GM12878 (cell line): Measurements from ENCODE around the gene METTL9. TPM values are rescaled to one million over a fixed set of nuclear protein-coding genes. Genes with fewer than 3 reads are reported as not detected.

Source experiments
- ASH2L ChIP-seq: fragments of 300-600, 200-600 bp; sonication (generic); IDR thresholded peaks from 2 replicates; pipeline ENCODE4 v1.6.1; 2017; ENCODE audit warnings: low read depth, mild to moderate bottlenecking, borderline replicate concordance
- BMI1 ChIP-seq: fragments of 450-650 bp; IDR thresholded peaks from 2 replicates; pipeline ENCODE4 v1.6.1; 2016; ENCODE audit warnings: mild to moderate bottlenecking, moderate library complexity, borderline replicate concordance
- TAF1 ChIP-seq: IDR thresholded peaks from 2 replicates; pipeline ENCODE4 v1.6.1; 2011; ENCODE audit warnings: mild to moderate bottlenecking, low read depth, low read length, borderline replicate concordance
- TCF7 ChIP-seq: IDR thresholded peaks from 2 replicates; pipeline ENCODE4 v1.6.1; 2014; ENCODE audit warnings: antibody characterized with exemption, borderline replicate concordance
- YY1 ChIP-seq: IDR thresholded peaks from 2 replicates; pipeline ENCODE4 v1.6.1; 2011; ENCODE audit warnings: low read depth, mild to moderate bottlenecking, low read length
- polyA plus RNA-seq, 11 experiments: library from polyadenylated mRNA; depleted of rRNA in 4 of 11; unstranded in 6 of 11; stranded (reverse) in 5 of 11; fragments of >200 nt; fragmentation: Nextera tagmentation in 4 of 11; fragmentation: Illumina TruSeq in 1 of 11; extraction: Ambion mirVana in 4 of 11; extraction: Trizol in 1 of 11; gene quantifications; 1 replicate in 1 of 11; 2 replicates in 10 of 11; pipeline versions ENCODE4 v1.2.1 to v1.2.3, GENCODE V29; 2011 to 2016; ENCODE audit warnings: inconsistent platforms in 2 of 11, missing spikeins in 2 of 11, low read depth in 1 of 11
- total RNA-seq, 4 experiments: library from RNA; depleted of rRNA in 3 of 4; stranded (reverse); fragments of >200 nt in 3 of 4; fragmentation: Illumina TruSeq in 1 of 4; extraction: Trizol in 1 of 4; gene quantifications; 2 replicates each; pipeline versions ENCODE4 v1.2.1 to v1.2.3, GENCODE V29; 2013 to 2021
- TF ChIP-seq, protein P1 (sequence below): fragments of 150-350 bp; IDR thresholded peaks from 2 replicates; pipeline ENCODE4 v1.6.1; 2016; ENCODE audit warnings: low read depth, low read length
- TF ChIP-seq, protein P2 (sequence below): fragments of 450-650 bp; IDR thresholded peaks from 2 replicates; pipeline ENCODE4 v1.6.1; 2018; ENCODE audit warnings: mild to moderate bottlenecking, low read depth, moderate library complexity; ENCODE audit not compliant: partially characterized antibody

The METTL9 gene
- total and polyA plus RNA-seq, 10 of the 15 experiments (the other 5 are each of a cell fraction or from before 2014, with no cell fraction given), result 19.4 to 119 (median 101) TPM

DNA sequence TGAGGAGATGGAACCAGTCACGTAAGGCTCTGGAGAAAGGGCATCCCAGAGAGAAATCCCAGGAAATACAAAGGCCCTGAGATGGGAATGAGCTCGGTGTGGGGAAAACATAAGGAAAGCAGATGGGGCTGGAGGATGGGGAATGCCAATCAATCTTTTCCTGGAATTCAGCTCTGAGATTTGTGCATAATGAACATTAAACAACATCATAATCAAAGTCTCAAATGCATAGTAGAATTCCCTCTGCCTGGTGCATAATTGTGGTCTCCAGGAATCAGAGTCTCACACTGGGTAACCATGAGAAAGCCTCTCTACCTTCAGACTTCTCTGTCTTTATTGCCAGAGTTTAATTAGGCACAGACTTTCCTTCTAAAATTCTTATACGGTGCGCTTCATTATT, 95.2 kb downstream of the METTL9 start (continued):
- TF ChIP-seq, protein P1, sequence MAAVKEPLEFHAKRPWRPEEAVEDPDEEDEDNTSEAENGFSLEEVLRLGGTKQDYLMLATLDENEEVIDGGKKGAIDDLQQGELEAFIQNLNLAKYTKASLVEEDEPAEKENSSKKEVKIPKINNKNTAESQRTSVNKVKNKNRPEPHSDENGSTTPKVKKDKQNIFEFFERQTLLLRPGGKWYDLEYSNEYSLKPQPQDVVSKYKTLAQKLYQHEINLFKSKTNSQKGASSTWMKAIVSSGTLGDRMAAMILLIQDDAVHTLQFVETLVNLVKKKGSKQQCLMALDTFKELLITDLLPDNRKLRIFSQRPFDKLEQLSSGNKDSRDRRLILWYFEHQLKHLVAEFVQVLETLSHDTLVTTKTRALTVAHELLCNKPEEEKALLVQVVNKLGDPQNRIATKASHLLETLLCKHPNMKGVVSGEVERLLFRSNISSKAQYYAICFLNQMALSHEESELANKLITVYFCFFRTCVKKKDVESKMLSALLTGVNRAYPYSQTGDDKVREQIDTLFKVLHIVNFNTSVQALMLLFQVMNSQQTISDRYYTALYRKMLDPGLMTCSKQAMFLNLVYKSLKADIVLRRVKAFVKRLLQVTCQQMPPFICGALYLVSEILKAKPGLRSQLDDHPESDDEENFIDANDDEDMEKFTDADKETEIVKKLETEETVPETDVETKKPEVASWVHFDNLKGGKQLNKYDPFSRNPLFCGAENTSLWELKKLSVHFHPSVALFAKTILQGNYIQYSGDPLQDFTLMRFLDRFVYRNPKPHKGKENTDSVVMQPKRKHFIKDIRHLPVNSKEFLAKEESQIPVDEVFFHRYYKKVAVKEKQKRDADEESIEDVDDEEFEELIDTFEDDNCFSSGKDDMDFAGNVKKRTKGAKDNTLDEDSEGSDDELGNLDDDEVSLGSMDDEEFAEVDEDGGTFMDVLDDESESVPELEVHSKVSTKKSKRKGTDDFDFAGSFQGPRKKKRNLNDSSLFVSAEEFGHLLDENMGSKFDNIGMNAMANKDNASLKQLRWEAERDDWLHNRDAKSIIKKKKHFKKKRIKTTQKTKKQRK, result no peak
- TF ChIP-seq BMI1, result no peak
- no peak for TF ChIP-seq YY1
- TF ChIP-seq TCF7, result no peak
- TF ChIP-seq, protein P2, sequence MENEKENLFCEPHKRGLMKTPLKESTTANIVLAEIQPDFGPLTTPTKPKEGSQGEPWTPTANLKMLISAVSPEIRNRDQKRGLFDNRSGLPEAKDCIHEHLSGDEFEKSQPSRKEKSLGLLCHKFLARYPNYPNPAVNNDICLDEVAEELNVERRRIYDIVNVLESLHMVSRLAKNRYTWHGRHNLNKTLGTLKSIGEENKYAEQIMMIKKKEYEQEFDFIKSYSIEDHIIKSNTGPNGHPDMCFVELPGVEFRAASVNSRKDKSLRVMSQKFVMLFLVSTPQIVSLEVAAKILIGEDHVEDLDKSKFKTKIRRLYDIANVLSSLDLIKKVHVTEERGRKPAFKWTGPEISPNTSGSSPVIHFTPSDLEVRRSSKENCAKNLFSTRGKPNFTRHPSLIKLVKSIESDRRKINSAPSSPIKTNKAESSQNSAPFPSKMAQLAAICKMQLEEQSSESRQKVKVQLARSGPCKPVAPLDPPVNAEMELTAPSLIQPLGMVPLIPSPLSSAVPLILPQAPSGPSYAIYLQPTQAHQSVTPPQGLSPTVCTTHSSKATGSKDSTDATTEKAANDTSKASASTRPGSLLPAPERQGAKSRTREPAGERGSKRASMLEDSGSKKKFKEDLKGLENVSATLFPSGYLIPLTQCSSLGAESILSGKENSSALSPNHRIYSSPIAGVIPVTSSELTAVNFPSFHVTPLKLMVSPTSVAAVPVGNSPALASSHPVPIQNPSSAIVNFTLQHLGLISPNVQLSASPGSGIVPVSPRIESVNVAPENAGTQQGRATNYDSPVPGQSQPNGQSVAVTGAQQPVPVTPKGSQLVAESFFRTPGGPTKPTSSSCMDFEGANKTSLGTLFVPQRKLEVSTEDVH, result no peak
- TF ChIP-seq TAF1, result no peak
- TF ChIP-seq ASH2L, result no peak
